H1 (cell line): Measurements from ENCODE around the gene PDE9A. TPM values are rescaled to one million over a fixed set of nuclear protein-coding genes. Genes with fewer than 3 reads are reported as not detected.

ENCODE experiments used
- CTCF ChIA-PET: fragments of 300-600 bp; sonication (Branson Sonifier 250); formaldehyde crosslinking; loops from one replicate; lab custom pipeline; 2021; ENCODE audit not compliant: partially characterized antibody; lab: Charles Lee
- POLR2A ChIA-PET: fragments of 300-600 bp; sonication (Branson Sonifier 250); formaldehyde crosslinking; loops from one replicate; lab custom pipeline; 2021; ENCODE audit warnings: inconsistent platforms; ENCODE audit not compliant: partially characterized antibody; lab: Charles Lee
- DNase-seq, 2 experiments: peaks; one replicate each; pipeline versions ENCODE4 v3.0.0 to v3.0.0-alpha.2; 2010 to 2022; ENCODE audit warnings: low spot score in 2 of 2, low read depth in 1 of 2, mixed read lengths in 1 of 2
- FAIRE-seq: peaks from 2 replicates; lab custom pipeline; 2011; peaks lifted over from hg19 to GRCh38; lab: Jason Lieb, UNC
- H2AFZ ChIP-seq: 2 replicates; pipeline ENCODE4 v1.8.1; 2012; ENCODE audit warnings: low read length, inconsistent platforms
- H2AK5ac ChIP-seq: 2 replicates; pipeline ENCODE4 v1.6.1; 2013; ENCODE audit warnings: low read depth, low read length
- H2BK120ac ChIP-seq: replicated peaks from 2 replicates; pipeline ENCODE3; 2013; ENCODE audit warnings: low read depth, low read length, inconsistent platforms
- H2BK12ac ChIP-seq: 2 replicates; pipeline ENCODE4 v1.6.1; 2013; ENCODE audit warnings: low read depth, low read length
- H2BK15ac ChIP-seq: 2 replicates; pipeline ENCODE4 v1.6.1; 2013; ENCODE audit warnings: low read length
- H2BK20ac ChIP-seq: 2 replicates; pipeline ENCODE4 v1.6.1; 2013; ENCODE audit warnings: low read length
- H2BK5ac ChIP-seq: 2 replicates; pipeline ENCODE4 v1.6.1; 2013; ENCODE audit warnings: low read depth, low read length
- H3K14ac ChIP-seq: 2 replicates; pipeline ENCODE4 v1.6.1; 2013; ENCODE audit warnings: inconsistent platforms; ENCODE audit not compliant: insufficient read length
- H3K18ac ChIP-seq: 2 replicates; pipeline ENCODE4 v1.6.1; 2013; ENCODE audit warnings: low read length; ENCODE audit errors: extremely low read depth
- H3K23ac ChIP-seq: 2 replicates; pipeline ENCODE4 v1.6.1; 2013; ENCODE audit warnings: inconsistent platforms; ENCODE audit not compliant: insufficient read length
- H3K23me2 ChIP-seq: 2 replicates; pipeline ENCODE4 v1.6.1; 2013; ENCODE audit warnings: low read depth, low read length
- H3K27ac ChIP-seq: 2 replicates; pipeline ENCODE4 v1.6.1; 2011; ENCODE audit warnings: low read depth, low read length, inconsistent platforms
- H3K27me3 ChIP-seq, 4 experiments: replicated peaks in 1 of 4; 1 replicate in 1 of 4; 2 replicates in 3 of 4; pipeline versions ENCODE4 v1.6.1 to v1.8.1; 2011 to 2013; ENCODE audit warnings: low read length in 3 of 4, mild to moderate bottlenecking in 3 of 4, inconsistent platforms in 2 of 4, mixed read lengths in 2 of 4, moderate library complexity in 1 of 4; ENCODE audit not compliant: control insufficient read depth in 3 of 4, insufficient read depth in 3 of 4; ENCODE audit errors: extremely low read depth in 1 of 4
- H3K36me3 ChIP-seq, 4 experiments: 2 replicates each; pipeline versions ENCODE4 v1.6.1 to v1.8.1; 2011 to 2013; ENCODE audit warnings: mild to moderate bottlenecking in 4 of 4, low read length in 3 of 4, moderate library complexity in 2 of 4, control low read depth in 1 of 4, inconsistent platforms in 1 of 4; ENCODE audit not compliant: insufficient read depth in 4 of 4, control insufficient read depth in 2 of 4
- H3K4ac ChIP-seq: replicated peaks from 2 replicates; pipeline ENCODE3; 2013; ENCODE audit warnings: low read length, low read depth, mixed read lengths, inconsistent platforms; ENCODE audit not compliant: insufficient read length
- H3K4me1 ChIP-seq, 4 experiments: replicated peaks in 1 of 4; 1 replicate in 1 of 4; 2 replicates in 3 of 4; pipeline versions ENCODE4 v1.6.1 to v1.8.1; 2011 to 2013; ENCODE audit warnings: low read length in 3 of 4, inconsistent platforms in 2 of 4, mixed read lengths in 1 of 4; ENCODE audit not compliant: insufficient read depth in 4 of 4, control insufficient read depth in 3 of 4
- H3K4me2 ChIP-seq, 2 experiments: 2 replicates each; pipeline versions ENCODE4 v1.6.1 to v1.8.1; 2011 to 2013; ENCODE audit warnings: low read depth in 2 of 2, low read length in 2 of 2, control low read depth in 1 of 2, inconsistent platforms in 1 of 2, mild to moderate bottlenecking in 1 of 2; ENCODE audit not compliant: insufficient read depth in 1 of 2
- H3K4me3 ChIP-seq, 4 experiments: fragments of 200-600, 300-600 bp in 1 of 4; sonication (generic), shearing (Covaris generic), sonication (Bioruptor Twin) in 1 of 4; 2 replicates each; pipeline versions ENCODE4 v1.5.1 to v1.8.1; 2011 to 2016; ENCODE audit warnings: low read length in 4 of 4, low read depth in 3 of 4, control low read depth in 2 of 4, inconsistent platforms in 2 of 4, mild to moderate bottlenecking in 2 of 4, mixed read lengths in 1 of 4, moderate library complexity in 1 of 4; ENCODE audit not compliant: insufficient read depth in 2 of 4; ENCODE audit errors: extremely low read depth in 1 of 4
- H3K56ac ChIP-seq: replicated peaks from 2 replicates; pipeline ENCODE3; 2013; ENCODE audit warnings: low read depth, mild to moderate bottlenecking, mixed read lengths, low read length, inconsistent platforms; ENCODE audit not compliant: insufficient read length
- H3K79me1 ChIP-seq: 2 replicates; pipeline ENCODE4 v1.6.1; 2013; ENCODE audit warnings: low read depth, low read length, control low read depth
- H3K79me2 ChIP-seq, 2 experiments: 2 replicates each; pipeline versions ENCODE4 v1.6.1 to v1.8.1; 2012 to 2013; ENCODE audit warnings: low read length in 2 of 2, mild to moderate bottlenecking in 2 of 2, inconsistent platforms in 1 of 2; ENCODE audit not compliant: insufficient read depth in 2 of 2, control insufficient read depth in 1 of 2
- H3K9ac ChIP-seq, 4 experiments: replicated peaks in 1 of 4; 1 replicate in 1 of 4; 2 replicates in 3 of 4; pipeline versions ENCODE4 v1.6.1 to v1.8.1; 2011 to 2013; ENCODE audit warnings: low read depth in 3 of 4, low read length in 3 of 4, control low read depth in 2 of 4, mild to moderate bottlenecking in 2 of 4, moderate library complexity in 2 of 4, inconsistent platforms in 1 of 4; ENCODE audit errors: extremely low read depth in 1 of 4
- H3K9me3 ChIP-seq, 2 experiments: 2 replicates each; pipeline versions ENCODE4 v1.6.1 to v1.8.1; 2012 to 2013; ENCODE audit warnings: mild to moderate bottlenecking in 2 of 2, moderate library complexity in 2 of 2, control low read depth in 1 of 2, inconsistent platforms in 1 of 2, low read depth in 1 of 2, low read length in 1 of 2, mixed read lengths in 1 of 2; ENCODE audit not compliant: insufficient read depth in 2 of 2
- H4K20me1 ChIP-seq, 2 experiments: replicated peaks in 1 of 2; 2 replicates each; pipeline versions ENCODE3 to v1.8.1; 2011 to 2013; ENCODE audit warnings: inconsistent platforms in 2 of 2, low read length in 2 of 2, mild to moderate bottlenecking in 1 of 2; ENCODE audit not compliant: insufficient read depth in 2 of 2, control insufficient read depth in 1 of 2
- H4K5ac ChIP-seq: 2 replicates; pipeline ENCODE4 v1.6.1; 2013; ENCODE audit warnings: low read length, low read depth, mixed read lengths, inconsistent platforms; ENCODE audit not compliant: insufficient read length
- H4K8ac ChIP-seq: 2 replicates; pipeline ENCODE4 v1.8.0; 2013; ENCODE audit warnings: mild to moderate bottlenecking, moderate library complexity, low read length, inconsistent platforms; ENCODE audit not compliant: insufficient read depth; ENCODE audit errors: extremely low read depth
- H4K91ac ChIP-seq: replicated peaks from 2 replicates; pipeline ENCODE3; 2013; ENCODE audit warnings: low read length, mixed read lengths, inconsistent platforms; ENCODE audit not compliant: insufficient read length
- BRCA1 ChIP-seq: IDR thresholded peaks from 2 replicates; pipeline ENCODE4 v1.6.1; 2012; ENCODE audit warnings: low read depth, low read length, improper control_type of control experiment
- CEBPB ChIP-seq: IDR thresholded peaks from 2 replicates; pipeline ENCODE4 v1.6.1; 2012; ENCODE audit warnings: low read depth, low read length
- CHD2 ChIP-seq: IDR thresholded peaks from 2 replicates; pipeline ENCODE4 v1.6.1; 2012; ENCODE audit warnings: low read length, improper control_type of control experiment
- CREB1 ChIP-seq: IDR thresholded peaks from 2 replicates; pipeline ENCODE4 v1.6.1; 2012; ENCODE audit warnings: inconsistent platforms
- EZH2 ChIP-seq: fragments of 200-600 bp; sonication (generic); IDR thresholded peaks from 2 replicates; pipeline ENCODE4 v1.7.1; 2012; ENCODE audit warnings: low read depth, mild to moderate bottlenecking, moderate library complexity, low read length, inconsistent platforms; ENCODE audit not compliant: severe bottlenecking
- FOSL1 ChIP-seq: IDR thresholded peaks from 2 replicates; pipeline ENCODE4 v1.6.1; 2011; ENCODE audit warnings: mild to moderate bottlenecking, low read depth, low read length, moderate library complexity; ENCODE audit not compliant: insufficient read depth
- JUND ChIP-seq: IDR thresholded peaks from 2 replicates; pipeline ENCODE4 v1.6.1; 2011; ENCODE audit warnings: mild to moderate bottlenecking, improper control_type of control experiment, low read length
- KDM4A ChIP-seq: IDR thresholded peaks from one replicate; pipeline ENCODE4 v1.7.1; 2012; ENCODE audit warnings: low read depth, mild to moderate bottlenecking, moderate library complexity, low read length, inconsistent platforms; ENCODE audit not compliant: severe bottlenecking
- KDM5A ChIP-seq: fragments of 200-600 bp; IDR thresholded peaks from 2 replicates; pipeline ENCODE4 v1.7.1; 2012; ENCODE audit warnings: mild to moderate bottlenecking, low read length, inconsistent platforms, mixed read lengths
- PHF8 ChIP-seq: fragments of 200-600 bp; sonication (generic); conservative IDR thresholded peaks from 2 replicates; pipeline ENCODE4 v1.7.1; 2012; ENCODE audit warnings: low read depth, mild to moderate bottlenecking, inconsistent platforms, low read length, moderate library complexity
- RAD21 ChIP-seq, 2 experiments: IDR thresholded peaks in 1 of 2; conservative IDR thresholded peaks in 1 of 2; 2 replicates each; pipeline ENCODE4 v1.6.1; 2011; ENCODE audit warnings: low read depth in 2 of 2, low read length in 2 of 2, improper control_type of control experiment in 1 of 2, inconsistent platforms in 1 of 2, mild to moderate bottlenecking in 1 of 2, moderate library complexity in 1 of 2
- SP2 ChIP-seq: IDR thresholded peaks from 2 replicates; pipeline ENCODE4 v1.6.1; 2012; ENCODE audit warnings: mild to moderate bottlenecking, low read length, inconsistent platforms
- SP4 ChIP-seq: IDR thresholded peaks from 2 replicates; pipeline ENCODE4 v1.6.1; 2012; ENCODE audit warnings: low read length, inconsistent platforms
- YY1 ChIP-seq: IDR thresholded peaks from 2 replicates; pipeline ENCODE4 v1.6.1; 2011; ENCODE audit warnings: low read depth, mild to moderate bottlenecking, low read length
- WGBS, 2 experiments: shearing (Covaris generic) in 1 of 2; methylation state at CpG; one replicate each; pipeline versions ENCODE4 v1.1.6 to v1.1.7; 2013 to 2015; ENCODE audit warnings: low lambda C conversion rate in 2 of 2, mixed read lengths in 2 of 2, inconsistent platforms in 1 of 2, low coverage in 1 of 2, missing lambda C conversion rate in 1 of 2; ENCODE audit not compliant: insufficient replicate concordance in 2 of 2, insufficient coverage in 1 of 2, insufficient read length in 1 of 2; ENCODE audit errors: extremely low coverage in 1 of 2, missing lambda C conversion rate in 1 of 2; 5-methylcytosine and 5-hydroxymethylcytosine counted together
- polyA plus RNA-seq, 7 experiments: library from polyadenylated mRNA; depleted of rRNA in 3 of 7; stranded (reverse) in 5 of 7; unstranded in 2 of 7; fragments of >200 nt in 5 of 7; fragments of 200-250 nt in 2 of 7; gene quantifications; 1 replicate in 5 of 7; 2 replicates in 1 of 7; 4 replicates in 1 of 7; pipeline versions ENCODE4 v1.2.1 to v1.2.3, GENCODE V29; 2011 to 2013; ENCODE audit warnings: missing spikeins in 2 of 7, mixed read lengths in 2 of 7
- total RNA-seq: library from RNA; stranded (reverse); fragmentation: NEBNext Ultra II Directional; extraction: Animal tissue kit (Norgen Biotek cat#: 25700); gene quantifications from 2 replicates; pipeline ENCODE4 v1.2.1, GENCODE V29; 2021
- TF ChIP-seq, protein P1 (sequence below): IDR thresholded peaks from 2 replicates; pipeline ENCODE4 v1.6.1; 2011; ENCODE audit warnings: low read depth, mild to moderate bottlenecking, low read length; ENCODE audit not compliant: insufficient read depth

The PDE9A gene
- total and polyA plus RNA-seq, 2 of the 8 experiments (the other 6 are each of a cell fraction or from before 2014, with no cell fraction given) = 39.2 to 45.9 TPM

DNA sequence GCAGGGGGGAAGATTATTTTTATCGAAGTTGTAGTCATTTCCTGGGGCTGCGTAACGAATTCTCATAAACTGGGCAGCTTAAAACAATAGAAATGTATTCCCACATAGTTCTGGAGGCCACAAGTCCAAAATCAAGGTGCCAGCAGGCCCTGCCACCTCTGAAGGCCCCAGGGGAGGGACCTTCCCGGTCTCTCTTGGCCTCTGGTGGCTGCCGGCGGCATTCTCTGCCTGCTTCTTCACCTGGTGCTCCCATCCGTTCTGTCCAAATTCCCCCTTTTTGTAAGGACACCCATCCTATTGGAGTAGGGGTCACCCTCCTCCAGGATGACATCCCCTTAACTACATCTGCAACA lies 92.8 kb downstream of the PDE9A start:
- Histone ChIP-seq H2AK5ac (no peak overlapping the region), H3K36me3 (peaks cover 0 to 3% (median under 1%) of the 10 kb centered on the region in 4 experiments; a peak in 2 of 8 replicates), H4K8ac (no peak overlapping the region), H3K4me1 (peaks cover 0 to 4% (median 0%) of the 10 kb centered on the region in 4 experiments; a peak in 3 of 7 replicates), H3K56ac (no peak overlapping the region), H3K79me2 (no peaks in the 10 kb centered on the region), H3K4me3 (no peak overlapping the region), H2BK20ac (no peak overlapping the region), H2BK15ac (no peak overlapping the region), H4K5ac (no peak overlapping the region), H3K4ac (no peak overlapping the region), H4K20me1 (peaks cover 0 to 1% of the 10 kb centered on the region in 2 experiments), H3K14ac (no peak overlapping the region), H2BK120ac (no peak overlapping the region), H4K91ac (no peak overlapping the region), H3K18ac (no peak overlapping the region), H3K9ac (no peak overlapping the region), H3K27me3 (no peaks in the 10 kb centered on the region), H3K23me2 (no peaks in the 10 kb centered on the region), H2BK5ac (no peak overlapping the region), H3K23ac (no peak overlapping the region), H2AFZ (no peak overlapping the region), H3K4me2 (no peak overlapping the region), H3K9me3 (no peaks in the 10 kb centered on the region), H2BK12ac (no peak overlapping the region), H3K79me1 (no peaks in the 10 kb centered on the region; the same call in 1 of the 2 replicates), H3K27ac (no peak overlapping the region)
- no peak for FAIRE-seq
- no peak for DNase-seq
- 93% methylated on average over 7 of the region's 7 CpGs; no CpG with 5 or more reads in 1 of the 2 experiments for whole genome bisulfite sequencing, 2 experiments
- ChIA-PET CTCF (interaction anchor here (1.0 to 1.5 kb wide), 2 partner anchors 9 to 12 kb away, joined by 4 read pairs; no protein-coding TSS in a partner anchor), POLR2A (no interaction called here)
- TF ChIP-seq CREB1 (no peak), CHD2 (no peak), SP2 (no peak), BRCA1 (no peak), FOSL1 (no peak), JUND (no peak), EZH2 (no peak), RAD21 (IDR thresholded peaks at IDR 0.05 in 1 of 2, conservative IDR thresholded peaks at IDR 0.05 in 1 of 2; ENCODE audit: low read depth in 2 of 2, low read length in 2 of 2) (no peak), KDM4A (no peak), CEBPB (no peak), KDM5A (no peak), SP4 (no peak), PHF8 (no peak), YY1 (no peak)
- TF ChIP-seq, protein P1, sequence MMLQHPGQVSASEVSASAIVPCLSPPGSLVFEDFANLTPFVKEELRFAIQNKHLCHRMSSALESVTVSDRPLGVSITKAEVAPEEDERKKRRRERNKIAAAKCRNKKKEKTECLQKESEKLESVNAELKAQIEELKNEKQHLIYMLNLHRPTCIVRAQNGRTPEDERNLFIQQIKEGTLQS = no peak
